ENCODE measurements around the gene VGLL4.

DNA sequence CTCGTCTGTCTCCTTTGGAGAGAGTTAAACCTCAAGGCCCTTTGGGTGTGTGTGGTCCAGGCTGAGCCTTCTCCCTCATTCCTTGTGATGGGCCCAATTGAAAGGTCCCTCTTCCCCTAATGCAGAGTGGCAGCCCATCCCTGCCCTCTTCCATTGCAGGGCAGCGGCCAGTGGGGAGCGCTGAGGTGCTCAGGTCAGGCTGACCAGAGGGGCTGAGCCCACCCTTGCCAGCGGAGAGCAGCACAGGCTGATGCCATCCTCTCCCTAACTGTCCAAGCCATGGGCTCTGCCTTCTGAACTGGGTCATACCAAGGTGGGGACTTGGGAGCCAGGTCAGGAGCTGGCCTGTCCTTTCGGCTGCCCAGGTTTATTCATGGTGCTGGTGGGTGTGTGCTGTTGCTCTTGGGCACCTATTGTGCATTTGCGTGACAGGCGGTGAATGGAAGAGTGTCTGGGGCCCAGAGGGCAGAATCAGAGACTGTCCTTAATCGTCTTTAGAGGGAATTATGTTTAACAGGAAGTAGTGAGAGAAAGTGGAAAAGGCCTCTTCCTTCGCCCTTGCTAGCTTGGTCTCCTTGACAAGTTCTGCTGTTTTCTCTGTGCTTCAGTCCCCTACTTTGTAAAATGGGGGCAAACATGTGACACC lies 96.9 kb downstream of the VGLL4 start:
- TF ChIP-seq SMC3 (IDR thresholded peaks at IDR 0.05; ENCODE audit: low read depth, low read length) (no peak), BHLHE40 (IDR thresholded peaks at IDR 0.05; ENCODE audit: low read depth, low read length) (no peak), POLR2A (IDR thresholded peaks at IDR 0.05; ENCODE audit: low read depth, low read length) (no peak), MAFK (IDR thresholded peaks at IDR 0.05; ENCODE audit: low read depth, low read length) (no peak), RFX5 (IDR thresholded peaks at IDR 0.05; ENCODE audit: low read depth, low read length) (no peak), RCOR1 (IDR thresholded peaks at IDR 0.05; ENCODE audit: insufficient replicate concordance, low read length) (no peak), CEBPB (IDR thresholded peaks at IDR 0.05; ENCODE audit: low read depth, low read length) (no peak), RAD21 (IDR thresholded peaks at IDR 0.05; ENCODE audit: low read length) (no peak)
- TF ChIP-seq, protein P1, sequence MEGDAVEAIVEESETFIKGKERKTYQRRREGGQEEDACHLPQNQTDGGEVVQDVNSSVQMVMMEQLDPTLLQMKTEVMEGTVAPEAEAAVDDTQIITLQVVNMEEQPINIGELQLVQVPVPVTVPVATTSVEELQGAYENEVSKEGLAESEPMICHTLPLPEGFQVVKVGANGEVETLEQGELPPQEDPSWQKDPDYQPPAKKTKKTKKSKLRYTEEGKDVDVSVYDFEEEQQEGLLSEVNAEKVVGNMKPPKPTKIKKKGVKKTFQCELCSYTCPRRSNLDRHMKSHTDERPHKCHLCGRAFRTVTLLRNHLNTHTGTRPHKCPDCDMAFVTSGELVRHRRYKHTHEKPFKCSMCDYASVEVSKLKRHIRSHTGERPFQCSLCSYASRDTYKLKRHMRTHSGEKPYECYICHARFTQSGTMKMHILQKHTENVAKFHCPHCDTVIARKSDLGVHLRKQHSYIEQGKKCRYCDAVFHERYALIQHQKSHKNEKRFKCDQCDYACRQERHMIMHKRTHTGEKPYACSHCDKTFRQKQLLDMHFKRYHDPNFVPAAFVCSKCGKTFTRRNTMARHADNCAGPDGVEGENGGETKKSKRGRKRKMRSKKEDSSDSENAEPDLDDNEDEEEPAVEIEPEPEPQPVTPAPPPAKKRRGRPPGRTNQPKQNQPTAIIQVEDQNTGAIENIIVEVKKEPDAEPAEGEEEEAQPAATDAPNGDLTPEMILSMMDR (conservative IDR thresholded peaks at IDR 0.05; ENCODE audit: low read depth, low read length) = no peak
- TF ChIP-seq, protein P2, sequence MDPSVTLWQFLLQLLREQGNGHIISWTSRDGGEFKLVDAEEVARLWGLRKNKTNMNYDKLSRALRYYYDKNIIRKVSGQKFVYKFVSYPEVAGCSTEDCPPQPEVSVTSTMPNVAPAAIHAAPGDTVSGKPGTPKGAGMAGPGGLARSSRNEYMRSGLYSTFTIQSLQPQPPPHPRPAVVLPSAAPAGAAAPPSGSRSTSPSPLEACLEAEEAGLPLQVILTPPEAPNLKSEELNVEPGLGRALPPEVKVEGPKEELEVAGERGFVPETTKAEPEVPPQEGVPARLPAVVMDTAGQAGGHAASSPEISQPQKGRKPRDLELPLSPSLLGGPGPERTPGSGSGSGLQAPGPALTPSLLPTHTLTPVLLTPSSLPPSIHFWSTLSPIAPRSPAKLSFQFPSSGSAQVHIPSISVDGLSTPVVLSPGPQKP (IDR thresholded peaks at IDR 0.05; ENCODE audit: borderline replicate concordance, low read depth, low read length) = no peak
- TF ChIP-seq, protein P3, sequence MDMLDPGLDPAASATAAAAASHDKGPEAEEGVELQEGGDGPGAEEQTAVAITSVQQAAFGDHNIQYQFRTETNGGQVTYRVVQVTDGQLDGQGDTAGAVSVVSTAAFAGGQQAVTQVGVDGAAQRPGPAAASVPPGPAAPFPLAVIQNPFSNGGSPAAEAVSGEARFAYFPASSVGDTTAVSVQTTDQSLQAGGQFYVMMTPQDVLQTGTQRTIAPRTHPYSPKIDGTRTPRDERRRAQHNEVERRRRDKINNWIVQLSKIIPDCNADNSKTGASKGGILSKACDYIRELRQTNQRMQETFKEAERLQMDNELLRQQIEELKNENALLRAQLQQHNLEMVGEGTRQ (IDR thresholded peaks at IDR 0.05; ENCODE audit: low read depth, low read length) = no peak

Data from IMR-90 (cell line).